B cell (primary cell): Measurements from ENCODE around the gene TBX20. TPM values are rescaled to one million over a fixed set of nuclear protein-coding genes. Genes with fewer than 3 reads are reported as not detected.
"Not testable (repeated sequence)": the region's sequence is repeated elsewhere in the genome, so short reads cannot be mapped to it uniquely, and the experiment has no call there.

Experiments
- ATAC-seq: fragments of 200-7000 bp; cut with Tn5 transposase; one replicate; pipeline ENCODE4 v1.10.0; 2021; ENCODE audit warnings: low read depth, mild to moderate bottlenecking, moderate number of reproducible peaks, moderate library complexity
- CTCF ChIA-PET: fragments of 350-600 bp; sonication (Branson Sonifier 250); formaldehyde crosslinking; loops from one replicate; lab custom pipeline; 2021; ENCODE audit warnings: antibody characterized with exemption, inconsistent platforms; lab: Charles Lee
- POLR2A ChIA-PET: fragments of 350-600 bp; sonication (Branson Sonifier 250); formaldehyde crosslinking; loops from one replicate; lab custom pipeline; 2021; ENCODE audit warnings: antibody characterized with exemption; lab: Charles Lee
- DNase-seq: peaks from one replicate; pipeline ENCODE4 v3.0.0; 2013
- H2AFZ ChIP-seq: 2 replicates; pipeline ENCODE4 v1.6.1; 2012; ENCODE audit warnings: mild to moderate bottlenecking, low read depth, low read length; ENCODE audit not compliant: insufficient read depth, poor library complexity, severe bottlenecking
- H3K27ac ChIP-seq, 2 donors: 1 replicate in 1 of 2; 2 replicates in 1 of 2; pipeline ENCODE4 v1.5.1; 2012 to 2013; ENCODE audit warnings: low read length in 2 of 2, mild to moderate bottlenecking in 2 of 2, moderate library complexity in 1 of 2
- H3K27me3 ChIP-seq, 4 experiments: fragments of 200-600 bp in 1 of 4; sonication (generic) in 1 of 4; replicated peaks in 1 of 4; 1 replicate in 2 of 4; 2 replicates in 2 of 4; pipeline versions ENCODE4 v1.6.1 to v1.7.0; 2013 to 2016; ENCODE audit warnings: low read length in 3 of 4, mild to moderate bottlenecking in 2 of 4, mixed read lengths in 1 of 4, moderate library complexity in 1 of 4; ENCODE audit not compliant: insufficient read depth in 4 of 4, control insufficient read depth in 3 of 4; ENCODE audit errors: control extremely low read depth in 1 of 4
- H3K36me3 ChIP-seq, 2 experiments: replicated peaks in 1 of 2; 1 replicate in 1 of 2; 2 replicates in 1 of 2; pipeline versions ENCODE4 v1.6.1 to v1.7.1; 2013; ENCODE audit warnings: low read length in 1 of 2; ENCODE audit not compliant: insufficient read depth in 2 of 2, control insufficient read depth in 1 of 2; ENCODE audit errors: control extremely low read depth in 1 of 2, extremely low read depth in 1 of 2
- H3K4me1 ChIP-seq, 2 donors: fragments of 200-600 bp in 1 of 2; sonication (generic) in 1 of 2; 1 replicate in 1 of 2; 2 replicates in 1 of 2; pipeline versions ENCODE4 v1.5.1 to v1.6.1; 2013 to 2017; ENCODE audit warnings: low read length in 2 of 2; ENCODE audit not compliant: control insufficient read depth in 2 of 2, insufficient read depth in 2 of 2
- H3K4me2 ChIP-seq: replicated peaks from 2 replicates; pipeline ENCODE3; 2012; ENCODE audit warnings: mild to moderate bottlenecking, low read depth, low read length; ENCODE audit not compliant: poor library complexity, severe bottlenecking
- H3K4me3 ChIP-seq, 5 experiments: fragments of 200-600 bp in 1 of 5; sonication (generic) in 1 of 5; 1 replicate in 3 of 5; 2 replicates in 2 of 5; pipeline versions ENCODE4 v1.5.1 to v1.7.0; 2011 to 2016; ENCODE audit warnings: low read length in 4 of 5, mild to moderate bottlenecking in 4 of 5, low read depth in 2 of 5, control low read depth in 1 of 5, moderate library complexity in 1 of 5; ENCODE audit not compliant: insufficient read depth in 1 of 5; ENCODE audit errors: control extremely low read depth in 1 of 5, extremely low read depth in 1 of 5
- H3K79me2 ChIP-seq: fragments of 200-600 bp; sonication (generic); one replicate; pipeline ENCODE4 v1.6.0; 2016; ENCODE audit warnings: low read length; ENCODE audit not compliant: control insufficient read depth, insufficient read depth
- H3K9ac ChIP-seq: fragments of 200-600 bp; sonication (generic); 2 replicates; pipeline ENCODE4 v1.6.1; 2017; ENCODE audit warnings: mild to moderate bottlenecking, low read length, moderate library complexity
- H3K9me3 ChIP-seq, 3 donors: one replicate each; pipeline versions ENCODE4 v1.6.1 to v1.7.1; 2013; ENCODE audit warnings: low read length in 2 of 3; ENCODE audit not compliant: control insufficient read depth in 2 of 3, insufficient read depth in 1 of 3; ENCODE audit errors: control extremely low read depth in 1 of 3
- H4K20me1 ChIP-seq: 2 replicates; pipeline ENCODE4 v1.6.0; 2012; ENCODE audit warnings: mild to moderate bottlenecking, low read length; ENCODE audit not compliant: insufficient read depth, control insufficient read depth, poor library complexity, severe bottlenecking
- H3K27ac Mint-ChIP-seq: one replicate; pipeline ENCODE4 v1.8.0; 2021; ENCODE audit warnings: mixed read lengths
- H3K27me3 Mint-ChIP-seq: one replicate; pipeline ENCODE4 v1.8.0; 2021; ENCODE audit warnings: mixed read lengths
- H3K4me1 Mint-ChIP-seq: one replicate; pipeline ENCODE4 v1.8.0; 2021; ENCODE audit warnings: mixed read lengths
- H3K4me3 Mint-ChIP-seq: one replicate; pipeline ENCODE4 v1.8.0; 2021; ENCODE audit warnings: mixed read lengths
- H3K9me3 Mint-ChIP-seq: one replicate; pipeline ENCODE4 v1.8.0; 2022; ENCODE audit warnings: mixed read lengths; ENCODE audit not compliant: insufficient read depth
- EZH2 ChIP-seq: IDR thresholded peaks from 2 replicates; pipeline ENCODE4 v1.6.1; 2012; ENCODE audit warnings: borderline replicate concordance, low read depth, mild to moderate bottlenecking, moderate library complexity, low read length; ENCODE audit not compliant: insufficient read depth, poor library complexity, severe bottlenecking
- WGBS: methylation state at CpG from one replicate; pipeline ENCODE4 v1.1.5; 2013; ENCODE audit warnings: missing lambda C conversion rate; ENCODE audit not compliant: insufficient coverage; 5-methylcytosine and 5-hydroxymethylcytosine counted together
- intact Hi-C: fragments of 100-400 bp; cut with micrococcal nuclease; formaldehyde crosslinking; loops from one replicate; pipeline ENCODE4 v1.10.0; 2022
- polyA plus RNA-seq: library from polyadenylated mRNA; depleted of rRNA; stranded (reverse); fragments of >200 nt; gene quantifications from 2 replicates; pipeline ENCODE4 v1.2.3, GENCODE V29; 2012
- total RNA-seq, 2 donors: library from RNA; stranded (reverse); fragments of 120-200 nt in 1 of 2; gene quantifications; 1 replicate in 1 of 2; 2 replicates in 1 of 2; pipeline versions ENCODE4 v1.2.3 to v1.2.4, GENCODE V29; 2013 to 2022
- TF ChIP-seq, protein P1 (sequence below): fragments of 200-600 bp; IDR thresholded peaks from one replicate; pipeline ENCODE4 v1.8.0; 2022; ENCODE audit warnings: antibody characterized with exemption, mild to moderate bottlenecking

Gene TBX20
- total and polyA plus RNA-seq, 2 donors (not counting 1 experiment from before 2014, with no cell fraction given), result 0.25 TPM; not detected in 1

- ATAC-seq (no peak), DNase-seq (no peak)
- no peak for TF ChIP-seq EZH2
- TF ChIP-seq, protein P1, sequence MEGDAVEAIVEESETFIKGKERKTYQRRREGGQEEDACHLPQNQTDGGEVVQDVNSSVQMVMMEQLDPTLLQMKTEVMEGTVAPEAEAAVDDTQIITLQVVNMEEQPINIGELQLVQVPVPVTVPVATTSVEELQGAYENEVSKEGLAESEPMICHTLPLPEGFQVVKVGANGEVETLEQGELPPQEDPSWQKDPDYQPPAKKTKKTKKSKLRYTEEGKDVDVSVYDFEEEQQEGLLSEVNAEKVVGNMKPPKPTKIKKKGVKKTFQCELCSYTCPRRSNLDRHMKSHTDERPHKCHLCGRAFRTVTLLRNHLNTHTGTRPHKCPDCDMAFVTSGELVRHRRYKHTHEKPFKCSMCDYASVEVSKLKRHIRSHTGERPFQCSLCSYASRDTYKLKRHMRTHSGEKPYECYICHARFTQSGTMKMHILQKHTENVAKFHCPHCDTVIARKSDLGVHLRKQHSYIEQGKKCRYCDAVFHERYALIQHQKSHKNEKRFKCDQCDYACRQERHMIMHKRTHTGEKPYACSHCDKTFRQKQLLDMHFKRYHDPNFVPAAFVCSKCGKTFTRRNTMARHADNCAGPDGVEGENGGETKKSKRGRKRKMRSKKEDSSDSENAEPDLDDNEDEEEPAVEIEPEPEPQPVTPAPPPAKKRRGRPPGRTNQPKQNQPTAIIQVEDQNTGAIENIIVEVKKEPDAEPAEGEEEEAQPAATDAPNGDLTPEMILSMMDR, result no peak
- 98% methylated on average over 5 of the region's 7 CpGs for WGBS
- H3K4me1 Mint-ChIP-seq, result no peaks in the 10 kb centered on the region
- ChIA-PET CTCF (no interaction called here), POLR2A (no interaction called here)
- Histone ChIP-seq H4K20me1 (no peaks in the 10 kb centered on the region), H3K9ac (no peak overlapping the region), H3K79me2 (no peaks in the 10 kb centered on the region), H3K4me2 (no peak overlapping the region), H3K36me3 (no peaks in the 10 kb centered on the region), H3K27ac (no peak overlapping the region), H2AFZ (no peak overlapping the region), H3K9me3 (no peaks in the 10 kb centered on the region), H3K27me3 (peaks cover 3 to 11% (median 7%) of the 10 kb centered on the region in 4 experiments), H3K4me3 (no peak overlapping the region), H3K4me1 (no peaks in the 10 kb centered on the region)
- H3K27me3 Mint-ChIP-seq, result peaks cover 14% of the 10 kb centered on the region
- no peaks in the 10 kb centered on the region for H3K9me3 Mint-ChIP-seq
- intact Hi-C loops, result no loop called here
- H3K27ac Mint-ChIP-seq, result no peak overlapping the region
- H3K4me3 Mint-ChIP-seq, result no peak overlapping the region
Measured at GRCh38 chr7:35241884-35242283, 12.0 kb downstream of the TBX20 start.

DNA sequence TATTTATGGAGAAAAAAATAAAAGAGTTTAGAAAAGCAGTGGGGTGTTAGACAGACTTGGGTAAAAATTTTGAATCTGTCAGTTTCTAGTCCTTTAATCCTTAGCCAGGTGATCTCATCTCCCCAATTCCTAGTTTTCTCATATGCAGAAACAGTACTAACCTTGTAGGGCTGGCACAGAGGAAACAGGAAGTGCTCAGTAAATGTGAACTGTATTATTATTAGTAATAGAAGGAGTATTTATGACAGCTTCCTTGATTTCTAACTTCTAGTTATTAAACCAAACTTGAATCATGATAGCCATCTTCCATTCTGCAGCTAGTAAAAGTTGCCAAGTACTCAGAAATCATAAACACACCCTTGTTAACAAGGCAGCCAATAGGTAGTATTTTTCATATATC, 12.5 kb downstream of the TBX20 start:
- ChIA-PET POLR2A (no interaction called here), CTCF (no interaction called here)
- H3K4me3 ChIP-seq, result no peak overlapping the region
- intact Hi-C loops, result no loop called here
- no peaks in the 10 kb centered on the region for H3K4me1 ChIP-seq
- no peaks in the 10 kb centered on the region for H3K4me1 Mint-ChIP-seq
- H3K9me3 ChIP-seq, result no peaks in the 10 kb centered on the region
- H4K20me1 ChIP-seq, result no peaks in the 10 kb centered on the region
- H3K27me3 Mint-ChIP-seq, result peaks cover 12% of the 10 kb centered on the region
- no peak for DNase-seq
- no peaks in the 10 kb centered on the region for H3K36me3 ChIP-seq
- no peak overlapping the region for H3K4me3 Mint-ChIP-seq
- no peaks in the 10 kb centered on the region for H3K79me2 ChIP-seq
- peaks cover 3 to 9% (median 7%) of the 10 kb centered on the region in 4 experiments for H3K27me3 ChIP-seq
- H3K4me2 ChIP-seq, result no peak overlapping the region
- H3K9ac ChIP-seq, result no peak overlapping the region
- no peak overlapping the region for H2AFZ ChIP-seq
- H3K27ac ChIP-seq, result no peak overlapping the region
- no peak overlapping the region for H3K27ac Mint-ChIP-seq
- ATAC-seq, result no peak
- TF ChIP-seq, protein P1, result no peak
- TF ChIP-seq EZH2, result no peak
- H3K9me3 Mint-ChIP-seq, result no peaks in the 10 kb centered on the region

- H3K27me3 Mint-ChIP-seq, result peaks cover 12% of the 10 kb centered on the region
- POLR2A ChIA-PET, CTCF ChIA-PET, intact Hi-C loops, H3K27me3 ChIP-seq, H3K4me1 ChIP-seq, H3K79me2 ChIP-seq, H3K4me1 Mint-ChIP-seq, H4K20me1 ChIP-seq, ATAC-seq, H3K9me3 Mint-ChIP-seq, H3K36me3 ChIP-seq, H3K4me2 ChIP-seq, H3K9ac ChIP-seq, H3K4me3 Mint-ChIP-seq, H3K27ac Mint-ChIP-seq, H3K27ac ChIP-seq, H3K4me3 ChIP-seq, H2AFZ ChIP-seq, DNase-seq, H3K9me3 ChIP-seq: not testable (repeated sequence)
- WGBS, result no CpG with 5 or more reads among the region's 2 CpGs
Measured at GRCh38 chr7:35241008-35241407, 12.9 kb downstream of the TBX20 start.
